ENCODE measurements around the gene GDF7. TPM values are rescaled to one million over a fixed set of nuclear protein-coding genes. Genes with fewer than 3 reads are reported as not detected.

Gene GDF7
- total RNA-seq, 3 donors from 2014 or later = under 0.01 to 0.15 (median under 0.01) TPM

DNA sequence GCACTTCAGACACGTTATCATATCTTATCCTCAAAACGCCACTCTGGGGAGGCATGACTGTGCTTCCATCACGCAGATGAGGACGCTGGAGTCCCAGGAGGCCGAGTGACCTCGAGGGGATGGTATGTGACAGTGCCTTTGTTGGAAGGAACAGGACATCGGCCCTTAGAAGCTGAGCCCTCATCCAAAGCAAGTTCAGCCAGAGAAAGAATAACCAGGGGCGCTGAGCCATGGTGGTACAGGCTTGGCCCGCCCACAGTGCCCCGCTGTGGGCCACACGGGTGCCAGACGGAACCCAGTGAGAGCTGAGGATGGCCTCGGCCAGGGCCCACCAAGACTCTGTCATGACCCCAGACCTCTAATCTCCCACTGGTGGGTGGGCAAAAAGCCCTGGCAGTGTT, 47.3 kb upstream of the GDF7 start:
- H3K9me3 ChIP-seq = no peaks in the 10 kb centered on the region
- H3K27ac ChIP-seq = peak overlapping the region; percentile 90 to 97
- peak in 1 of 2 donors; percentile 40 for DNase-seq (ENCODE audit: low spot score in 2 of 2)
- no peaks in the 10 kb centered on the region for H3K27me3 ChIP-seq
- H3K4me1 ChIP-seq = peaks cover 31 to 38% of the 10 kb centered on the region in 2 donors
- H3K4me3 ChIP-seq = no peak overlapping the region
- H3K36me3 ChIP-seq = peaks cover 3% of the 10 kb centered on the region
- TF ChIP-seq POLR2A (IDR thresholded peaks at IDR 0.05) = no peak
- no peak for TF ChIP-seq POLR2AphosphoS5 (IDR thresholded peaks at IDR 0.05)
- TF ChIP-seq, protein P1, sequence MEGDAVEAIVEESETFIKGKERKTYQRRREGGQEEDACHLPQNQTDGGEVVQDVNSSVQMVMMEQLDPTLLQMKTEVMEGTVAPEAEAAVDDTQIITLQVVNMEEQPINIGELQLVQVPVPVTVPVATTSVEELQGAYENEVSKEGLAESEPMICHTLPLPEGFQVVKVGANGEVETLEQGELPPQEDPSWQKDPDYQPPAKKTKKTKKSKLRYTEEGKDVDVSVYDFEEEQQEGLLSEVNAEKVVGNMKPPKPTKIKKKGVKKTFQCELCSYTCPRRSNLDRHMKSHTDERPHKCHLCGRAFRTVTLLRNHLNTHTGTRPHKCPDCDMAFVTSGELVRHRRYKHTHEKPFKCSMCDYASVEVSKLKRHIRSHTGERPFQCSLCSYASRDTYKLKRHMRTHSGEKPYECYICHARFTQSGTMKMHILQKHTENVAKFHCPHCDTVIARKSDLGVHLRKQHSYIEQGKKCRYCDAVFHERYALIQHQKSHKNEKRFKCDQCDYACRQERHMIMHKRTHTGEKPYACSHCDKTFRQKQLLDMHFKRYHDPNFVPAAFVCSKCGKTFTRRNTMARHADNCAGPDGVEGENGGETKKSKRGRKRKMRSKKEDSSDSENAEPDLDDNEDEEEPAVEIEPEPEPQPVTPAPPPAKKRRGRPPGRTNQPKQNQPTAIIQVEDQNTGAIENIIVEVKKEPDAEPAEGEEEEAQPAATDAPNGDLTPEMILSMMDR (IDR thresholded peaks at IDR 0.05) = no peak
- intact Hi-C loops (cut with DNase I; ENCODE audit: low total_unique reads) = loop anchor here (10.0 kb wide), 1 partner anchor 65 kb away; no protein-coding TSS in a partner anchor

DNA sequence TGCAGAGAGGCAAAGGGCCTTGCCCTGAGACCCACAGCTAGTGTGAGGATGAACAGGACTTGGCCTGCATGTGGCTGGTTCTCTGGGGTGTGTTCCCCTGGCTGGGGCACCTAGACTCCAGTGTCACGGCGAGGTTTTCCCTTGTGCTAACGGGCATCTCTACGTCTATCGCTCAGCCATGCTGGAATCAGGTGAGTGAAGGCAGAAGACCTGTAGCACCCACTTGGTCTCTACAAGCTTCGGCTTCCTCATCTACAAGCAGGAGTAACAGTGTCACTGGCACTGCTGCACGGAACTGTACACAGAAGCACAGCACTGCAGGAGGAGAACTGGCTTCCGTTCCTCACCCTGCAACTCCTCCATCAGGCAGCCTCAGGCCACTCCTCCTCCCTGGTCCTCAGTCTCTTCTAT, 46.7 kb upstream of the GDF7 start:
- intact Hi-C loops (cut with DNase I; ENCODE audit: low total_unique reads) = no loop called here
- no peak for TF ChIP-seq POLR2A (IDR thresholded peaks at IDR 0.05)
- no peak for TF ChIP-seq POLR2AphosphoS5 (IDR thresholded peaks at IDR 0.05)
- TF ChIP-seq, protein P1 (IDR thresholded peaks at IDR 0.05) = no peak
- peak overlapping the region; percentile 90 to 97 for H3K27ac ChIP-seq
- peaks cover 3% of the 10 kb centered on the region for H3K36me3 ChIP-seq
- DNase-seq (ENCODE audit: low spot score in 2 of 2) = peak in 1 of 2 donors; percentile 38
- peaks cover 24 to 32% of the 10 kb centered on the region in 2 donors for H3K4me1 ChIP-seq
- H3K4me3 ChIP-seq = no peak overlapping the region
- no peaks in the 10 kb centered on the region for H3K27me3 ChIP-seq
- H3K9me3 ChIP-seq = no peaks in the 10 kb centered on the region

DNA sequence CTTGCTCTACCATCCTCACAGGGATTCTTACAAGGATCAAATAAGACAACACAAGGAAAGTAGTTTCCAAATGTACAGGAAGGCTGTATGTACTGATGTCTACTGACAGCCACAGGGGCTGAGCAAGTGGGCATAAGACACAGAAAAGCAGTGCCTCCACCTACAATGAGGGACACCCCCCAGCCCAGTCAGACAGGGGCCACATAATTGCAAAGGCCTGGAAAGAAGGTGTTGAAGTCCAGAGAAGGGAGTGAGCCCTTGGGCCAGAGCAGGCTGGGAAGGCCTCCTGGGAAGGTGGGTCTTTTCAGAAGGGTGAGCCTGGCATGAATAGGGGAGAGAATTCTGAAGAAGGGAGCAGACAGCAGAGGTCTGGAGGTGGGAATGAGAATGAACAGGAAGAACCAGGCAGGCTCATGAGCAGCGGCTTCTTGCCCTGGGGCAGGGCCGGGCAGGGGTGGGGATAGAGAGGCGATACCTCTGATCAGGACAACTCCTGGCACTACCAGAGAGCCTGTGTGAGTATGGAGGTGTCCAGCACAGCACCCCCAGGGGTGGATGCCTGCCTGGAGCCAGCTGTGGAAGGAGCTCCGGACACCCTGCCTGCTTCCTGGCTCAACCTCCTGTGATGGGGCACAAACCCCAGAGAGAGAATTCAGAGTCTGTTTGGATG, 46.1 kb upstream of the GDF7 start:
- H3K27ac ChIP-seq = peak overlapping the region; percentile 45 to 97
- intact Hi-C loops (cut with DNase I; ENCODE audit: low total_unique reads) = no loop called here
- no peak overlapping the region for H3K4me3 ChIP-seq
- H3K4me1 ChIP-seq = peaks cover 23 to 28% of the 10 kb centered on the region in 2 donors
- peak in 1 of 2 donors; percentile 51 for DNase-seq (ENCODE audit: low spot score in 2 of 2)
- no peaks in the 10 kb centered on the region for H3K9me3 ChIP-seq
- TF ChIP-seq, protein P1 (IDR thresholded peaks at IDR 0.05) = no peak
- no peak for TF ChIP-seq POLR2AphosphoS5 (IDR thresholded peaks at IDR 0.05)
- no peak for TF ChIP-seq POLR2A (IDR thresholded peaks at IDR 0.05)
- no peaks in the 10 kb centered on the region for H3K27me3 ChIP-seq
- peaks cover 3% of the 10 kb centered on the region for H3K36me3 ChIP-seq

DNA sequence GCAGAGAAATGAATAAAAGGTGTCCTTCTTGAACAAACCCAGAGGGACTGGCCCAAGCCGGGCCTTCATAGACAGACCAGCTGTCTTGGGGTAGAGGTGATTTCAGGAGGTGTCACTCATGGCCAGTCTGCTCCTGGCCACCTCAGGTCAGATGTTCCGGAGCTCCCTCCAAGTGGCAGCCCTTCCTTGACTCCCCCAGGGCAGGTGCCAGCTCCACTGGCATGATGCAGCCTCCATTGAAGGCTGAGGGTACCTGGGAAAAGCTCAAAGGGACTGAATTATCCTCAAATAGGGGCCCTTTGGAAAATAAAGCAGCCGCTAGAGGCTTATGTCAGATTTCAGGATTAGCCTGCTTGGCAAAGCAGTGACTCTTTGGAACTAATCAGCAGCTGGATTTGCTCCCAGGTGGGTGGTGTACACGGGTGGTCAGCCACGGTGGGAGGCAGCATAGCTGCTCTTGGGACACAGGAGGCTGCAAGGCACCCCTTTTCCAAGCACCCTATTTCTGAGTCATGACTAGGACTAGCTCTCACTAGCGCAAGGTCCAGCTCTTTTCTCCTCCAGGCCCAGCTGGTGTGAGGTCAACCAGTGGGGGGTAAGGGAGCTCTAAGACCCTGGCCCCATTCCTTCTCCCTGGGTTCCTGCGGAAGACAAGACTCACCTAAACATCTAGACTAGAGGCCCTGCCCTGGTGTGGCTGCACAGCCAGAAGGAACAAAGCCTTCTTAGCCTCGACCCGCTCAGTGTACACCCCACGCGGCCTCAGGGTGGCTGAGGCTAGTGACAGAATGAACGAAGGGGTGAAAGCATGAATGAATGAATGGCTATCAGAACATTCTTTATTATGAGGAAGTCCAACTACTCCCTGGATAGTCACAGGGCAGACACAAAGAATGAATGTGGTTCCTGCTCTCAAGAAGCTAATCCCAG, 45.3 kb upstream of the GDF7 start:
- intact Hi-C loops (cut with DNase I; ENCODE audit: low total_unique reads) = no loop called here
- Histone ChIP-seq H3K27me3 (no peaks in the 10 kb centered on the region), H3K9me3 (no peaks in the 10 kb centered on the region), H3K27ac (peak overlapping the region; percentile 45 to 97), H3K36me3 (peaks cover 3% of the 10 kb centered on the region), H3K4me1 (peaks cover 19 to 22% of the 10 kb centered on the region in 2 donors), H3K4me3 (no peak overlapping the region)
- peak in 1 of 2 donors; percentile 35 for DNase-seq (ENCODE audit: low spot score in 2 of 2)
- TF ChIP-seq POLR2A (IDR thresholded peaks at IDR 0.05) (no peak), POLR2AphosphoS5 (IDR thresholded peaks at IDR 0.05) (no peak)
- TF ChIP-seq, protein P1 (IDR thresholded peaks at IDR 0.05) = no peak
